Sigmoid colon (tissue), 4 donors: ENCODE results near the gene CACNG4.

ENCODE experiments used
- POLR2AphosphoS5 ChIP-seq, 4 donors: sonication (generic); formaldehyde crosslinking; IDR thresholded peaks; one replicate each; pipeline ENCODE4 v1.6.1; 2017; ENCODE audit warnings: antibody characterized with exemption in 4 of 4
- TF ChIP-seq, protein P1 (sequence below), 4 experiments: fragments of 450-650 bp in 3 of 4; fragments of 200-600 bp in 1 of 4; IDR thresholded peaks; one replicate each; pipeline ENCODE4 v1.5.1; 2016 to 2019; ENCODE audit warnings: antibody characterized with exemption in 4 of 4, mild to moderate bottlenecking in 3 of 4, moderate library complexity in 2 of 4

GRCh38 chr17:66968916-66969315, 4.4 kb downstream of the CACNG4 start:
- TF ChIP-seq, protein P1, sequence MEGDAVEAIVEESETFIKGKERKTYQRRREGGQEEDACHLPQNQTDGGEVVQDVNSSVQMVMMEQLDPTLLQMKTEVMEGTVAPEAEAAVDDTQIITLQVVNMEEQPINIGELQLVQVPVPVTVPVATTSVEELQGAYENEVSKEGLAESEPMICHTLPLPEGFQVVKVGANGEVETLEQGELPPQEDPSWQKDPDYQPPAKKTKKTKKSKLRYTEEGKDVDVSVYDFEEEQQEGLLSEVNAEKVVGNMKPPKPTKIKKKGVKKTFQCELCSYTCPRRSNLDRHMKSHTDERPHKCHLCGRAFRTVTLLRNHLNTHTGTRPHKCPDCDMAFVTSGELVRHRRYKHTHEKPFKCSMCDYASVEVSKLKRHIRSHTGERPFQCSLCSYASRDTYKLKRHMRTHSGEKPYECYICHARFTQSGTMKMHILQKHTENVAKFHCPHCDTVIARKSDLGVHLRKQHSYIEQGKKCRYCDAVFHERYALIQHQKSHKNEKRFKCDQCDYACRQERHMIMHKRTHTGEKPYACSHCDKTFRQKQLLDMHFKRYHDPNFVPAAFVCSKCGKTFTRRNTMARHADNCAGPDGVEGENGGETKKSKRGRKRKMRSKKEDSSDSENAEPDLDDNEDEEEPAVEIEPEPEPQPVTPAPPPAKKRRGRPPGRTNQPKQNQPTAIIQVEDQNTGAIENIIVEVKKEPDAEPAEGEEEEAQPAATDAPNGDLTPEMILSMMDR (IDR thresholded peaks at IDR 0.05): no peak
- TF ChIP-seq POLR2AphosphoS5 (IDR thresholded peaks at IDR 0.05): no peak
